GM19035 (cell line): ENCODE data around the gene HOXC5.
"Not testable (repeated sequence)": the region's sequence is repeated elsewhere in the genome, so short reads cannot be mapped to it uniquely, and the experiment has no call there.

Source experiments
- ATAC-seq: cut with Tn5 transposase; IDR thresholded peaks from one replicate; pipeline ENCODE4 v1.9.1; 2021; ENCODE audit not compliant: unreplicated experiment

HOXC5 gene

GRCh38 chr12:54032086-54032619 lies 697 bp upstream of the HOXC5 start:
- ATAC-seq, result no peak

GRCh38 chr12:54033106-54033979 lies 493 bp downstream of the HOXC5 start:
- no peak for ATAC-seq

DNA sequence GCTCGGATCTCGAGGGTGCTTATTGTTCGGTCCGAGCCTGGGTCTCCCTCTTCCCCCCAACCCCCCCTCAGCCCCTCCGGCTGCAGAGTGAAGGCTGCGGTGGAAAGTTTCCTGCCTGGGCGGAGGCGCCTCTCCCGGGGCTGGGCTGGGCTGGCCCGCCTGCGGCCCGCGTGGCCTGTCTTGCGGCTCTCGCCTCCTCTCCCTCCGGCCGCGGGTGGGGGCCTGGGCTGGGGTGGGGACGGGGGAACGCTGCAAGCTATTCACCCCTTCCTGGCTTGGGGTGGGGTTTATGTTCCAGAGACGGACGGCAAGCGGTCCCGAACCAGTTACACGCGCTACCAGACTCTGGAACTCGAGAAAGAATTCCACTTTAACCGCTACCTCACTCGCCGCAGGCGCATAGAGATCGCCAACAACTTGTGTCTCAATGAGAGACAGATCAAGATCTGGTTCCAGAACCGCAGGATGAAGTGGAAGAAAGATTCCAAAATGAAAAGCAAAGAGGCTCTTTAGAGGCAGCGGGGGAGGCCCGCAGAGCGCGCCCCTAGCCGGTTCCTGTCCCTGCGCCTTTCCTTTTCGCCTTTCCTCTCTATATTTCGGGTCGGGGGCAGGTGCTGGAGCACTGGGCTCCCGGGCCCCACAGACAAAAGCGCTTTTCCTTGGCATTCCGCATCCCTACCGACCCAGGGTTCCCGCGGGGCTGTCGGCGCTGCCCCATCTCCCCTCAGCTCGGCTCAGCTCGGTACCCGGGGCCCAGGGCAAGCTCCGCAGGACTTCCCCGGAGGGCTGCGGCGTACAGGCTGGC lies 1.3 kb downstream of the HOXC5 start:
- ATAC-seq, result no peak

- no peak for ATAC-seq
These were observed 2.0 kb downstream of the HOXC5 start for GRCh38 chr12:54034785-54035310.

- no peak for ATAC-seq
These were observed 2.9 kb downstream of the HOXC5 start for GRCh38 chr12:54035568-54036264.

DNA sequence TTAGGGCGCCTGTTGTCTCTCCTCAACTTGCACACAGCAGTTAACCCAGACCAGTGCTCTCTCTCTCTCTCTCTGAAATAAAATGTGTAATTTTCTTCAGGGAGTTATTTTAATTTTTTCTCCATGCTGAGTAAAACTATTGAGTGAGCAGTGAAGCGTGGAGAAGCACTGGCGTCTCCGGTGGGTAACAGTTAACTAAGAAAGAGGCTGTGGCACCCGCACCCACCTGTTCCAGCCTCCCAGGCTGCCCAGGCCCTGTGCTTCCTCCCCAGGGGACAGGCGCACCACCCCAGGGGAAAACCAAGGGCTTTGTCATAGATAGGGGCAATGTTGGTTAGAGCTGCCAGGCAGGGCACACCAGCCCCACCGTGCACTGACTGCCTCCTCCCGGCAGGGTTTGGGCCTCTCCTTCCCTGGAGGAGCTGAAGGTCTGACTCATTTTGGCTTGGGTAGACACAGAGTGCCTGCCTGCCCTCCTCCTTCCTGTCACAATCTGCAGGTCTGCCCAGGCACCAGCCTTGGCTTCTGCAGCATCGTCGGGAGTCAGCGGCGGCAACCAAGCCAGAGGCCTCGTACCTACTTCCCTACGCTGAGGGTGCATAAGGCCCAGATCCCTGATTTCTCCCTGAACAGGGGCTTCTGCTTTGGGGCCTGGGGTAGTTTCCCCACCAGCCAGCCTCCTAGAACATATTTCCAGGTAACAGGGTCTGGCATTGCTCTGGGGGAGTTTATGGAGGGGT lies 3.9 kb downstream of the HOXC5 start:
- no peak for ATAC-seq

- no peak for ATAC-seq
These were observed 4.8 kb downstream of the HOXC5 start for GRCh38 chr12:54037360-54038283.

GRCh38 chr12:54038284-54038870 lies 5.5 kb downstream of the HOXC5 start:
- ATAC-seq, result no peak

- no peak for ATAC-seq
These were observed 6.1 kb downstream of the HOXC5 start for GRCh38 chr12:54038871-54039414.

DNA sequence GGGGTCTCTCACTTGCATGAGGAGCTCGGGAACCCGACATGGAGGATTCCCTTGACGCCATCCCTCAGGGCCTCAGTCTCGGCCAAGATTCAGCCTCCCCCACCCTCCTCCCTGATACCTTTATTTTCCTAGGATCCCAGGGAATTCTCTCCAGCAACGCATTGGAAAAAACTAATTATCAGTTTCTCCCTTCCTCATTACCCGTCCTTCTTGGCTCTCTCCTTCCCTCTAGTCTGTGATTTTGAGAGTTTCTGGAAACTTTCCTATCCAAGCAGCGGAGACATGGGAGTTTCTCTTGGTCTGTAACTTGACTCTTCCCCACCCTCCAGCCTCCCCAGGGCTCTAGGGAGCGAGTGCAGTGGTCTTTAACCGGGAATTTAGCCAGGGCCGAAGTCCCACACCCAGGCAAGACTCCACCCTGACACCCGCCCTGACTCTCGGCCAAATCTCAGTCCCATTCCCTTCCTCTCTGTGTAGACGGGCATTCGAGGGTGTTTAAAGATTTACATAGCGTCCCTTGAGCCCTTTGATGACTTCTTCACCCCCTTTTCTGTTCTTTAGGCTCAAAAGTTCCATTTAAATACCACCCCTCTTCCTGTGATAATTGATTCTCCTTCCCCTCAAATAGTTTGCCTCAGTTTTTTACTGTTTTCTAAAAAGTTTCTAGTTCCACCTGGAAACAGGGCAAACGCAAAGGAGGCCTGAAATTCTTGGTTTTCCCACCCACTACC lies 6.7 kb downstream of the HOXC5 start:
- ATAC-seq, result no peak

DNA sequence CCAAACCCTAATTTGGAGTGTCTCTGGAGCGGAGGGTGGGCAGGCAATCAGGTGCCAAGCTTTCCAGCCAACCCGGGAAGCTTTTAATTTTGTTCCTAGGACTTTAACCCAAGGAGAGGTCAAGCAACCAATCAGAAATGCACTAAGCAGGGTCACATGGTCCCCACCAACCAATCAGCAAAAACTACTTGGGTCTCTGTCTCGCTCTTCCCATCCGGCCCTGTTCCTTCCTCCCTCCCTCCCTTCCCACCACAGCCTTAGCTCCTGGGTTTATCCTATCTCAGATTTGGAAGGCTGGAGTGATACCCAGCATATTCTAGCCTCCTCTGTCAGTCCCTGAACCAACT lies 7.3 kb downstream of the HOXC5 start:
- no peak for ATAC-seq

- ATAC-seq, result no peak
These were observed 7.8 kb downstream of the HOXC5 start for GRCh38 chr12:54040648-54041047.

- no peak for ATAC-seq
These were observed 8.3 kb downstream of the HOXC5 start for GRCh38 chr12:54041097-54041690.

- not testable (repeated sequence) for ATAC-seq
These were observed 9.2 kb downstream of the HOXC5 start for GRCh38 chr12:54042033-54042432.

DNA sequence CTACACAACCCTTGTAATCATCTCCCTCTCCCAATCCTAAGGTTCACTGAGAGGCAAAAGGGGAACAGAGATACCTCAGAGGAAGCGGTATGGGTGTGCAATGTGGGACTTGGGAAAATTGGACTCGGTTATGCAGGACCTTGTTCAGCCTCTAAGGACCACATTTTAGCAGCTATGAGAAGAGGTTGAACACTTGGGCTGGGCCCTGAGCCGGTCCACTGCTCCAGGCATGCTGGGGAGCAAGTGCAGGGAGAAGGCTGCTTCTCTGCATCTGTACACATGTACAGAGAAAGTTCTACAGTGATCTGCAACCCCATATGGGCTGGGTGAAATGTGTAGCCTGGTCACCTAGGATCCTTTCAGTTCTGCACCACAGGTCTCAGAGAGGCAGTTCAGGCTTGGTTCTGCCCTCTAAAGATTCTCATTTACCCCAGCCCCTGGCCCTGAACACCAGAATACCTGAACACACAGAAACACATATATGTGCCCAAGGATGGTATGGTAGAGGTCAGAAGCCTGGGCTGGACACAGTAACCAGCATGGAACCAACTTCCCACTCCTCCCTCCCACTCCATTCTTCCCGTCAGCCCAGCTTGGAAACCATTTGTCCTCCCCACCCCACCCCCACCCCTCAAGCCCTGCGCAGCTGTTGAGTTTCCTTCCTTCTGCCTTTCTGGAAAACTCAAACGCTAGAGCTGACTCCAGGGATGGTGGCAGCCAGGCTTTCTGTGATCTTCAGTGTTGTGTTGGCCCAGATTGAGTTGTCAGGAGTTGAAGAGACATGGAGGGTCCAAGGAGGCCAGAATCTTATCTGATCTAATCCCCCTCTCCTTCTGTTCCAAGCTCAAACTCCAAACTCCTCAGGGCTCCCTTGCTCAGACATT lies 10.4 kb downstream of the HOXC5 start:
- no peak for ATAC-seq

DNA sequence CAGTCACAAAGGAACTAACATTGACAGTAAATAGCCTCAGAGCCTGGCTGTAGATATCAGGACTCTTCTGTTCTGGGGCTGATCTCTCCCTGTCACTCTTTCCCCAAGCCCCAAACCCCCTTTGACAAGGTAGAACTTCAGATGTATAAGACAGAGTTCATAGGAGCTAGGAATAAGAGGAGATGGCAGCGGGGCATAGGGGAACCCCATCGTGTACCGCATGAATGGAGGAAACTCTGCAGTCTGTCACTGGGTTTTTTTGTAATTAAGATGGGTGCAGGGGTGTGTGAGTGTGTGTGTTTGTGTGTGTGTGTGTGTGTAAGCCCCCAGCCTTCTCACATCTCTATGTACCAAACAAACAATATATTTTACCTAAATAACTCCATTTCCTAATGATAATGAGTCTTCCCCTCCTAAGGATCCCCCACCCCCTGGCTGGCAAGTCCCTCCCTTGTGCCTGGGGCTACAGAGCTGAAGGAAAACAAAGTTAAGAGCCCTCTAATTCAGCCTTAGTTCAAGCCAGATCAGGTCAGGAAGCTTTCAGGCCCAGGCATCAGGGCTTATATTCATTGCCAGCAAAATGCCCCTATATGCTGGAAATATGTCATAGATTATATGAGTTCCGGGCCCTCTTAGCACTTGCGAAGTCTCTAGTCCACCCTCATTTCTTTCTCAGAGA lies 11.7 kb downstream of the HOXC5 start:
- no peak for ATAC-seq
